ENCODE measurements around the gene COL6A5.

DNA sequence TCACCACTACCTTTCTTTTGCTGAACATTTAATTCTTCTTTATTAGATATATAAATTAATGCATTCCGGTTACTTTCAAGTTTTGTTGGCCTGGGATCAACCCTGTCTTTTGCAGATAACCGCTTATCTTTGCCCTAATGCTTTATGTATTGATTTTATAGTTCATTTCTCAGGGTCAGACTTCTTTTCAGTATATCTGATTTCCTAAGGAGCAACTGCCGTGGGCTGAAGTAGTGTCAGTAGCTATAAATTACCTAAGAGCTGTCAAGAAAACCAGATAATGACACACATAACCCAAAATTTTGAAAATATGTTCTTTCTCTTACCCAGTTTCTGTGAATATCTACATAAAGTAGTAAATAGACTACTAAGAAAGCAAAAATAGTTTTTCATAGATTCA, 38.0 kb downstream of the COL6A5 start:
- TF ChIP-seq, protein P1, sequence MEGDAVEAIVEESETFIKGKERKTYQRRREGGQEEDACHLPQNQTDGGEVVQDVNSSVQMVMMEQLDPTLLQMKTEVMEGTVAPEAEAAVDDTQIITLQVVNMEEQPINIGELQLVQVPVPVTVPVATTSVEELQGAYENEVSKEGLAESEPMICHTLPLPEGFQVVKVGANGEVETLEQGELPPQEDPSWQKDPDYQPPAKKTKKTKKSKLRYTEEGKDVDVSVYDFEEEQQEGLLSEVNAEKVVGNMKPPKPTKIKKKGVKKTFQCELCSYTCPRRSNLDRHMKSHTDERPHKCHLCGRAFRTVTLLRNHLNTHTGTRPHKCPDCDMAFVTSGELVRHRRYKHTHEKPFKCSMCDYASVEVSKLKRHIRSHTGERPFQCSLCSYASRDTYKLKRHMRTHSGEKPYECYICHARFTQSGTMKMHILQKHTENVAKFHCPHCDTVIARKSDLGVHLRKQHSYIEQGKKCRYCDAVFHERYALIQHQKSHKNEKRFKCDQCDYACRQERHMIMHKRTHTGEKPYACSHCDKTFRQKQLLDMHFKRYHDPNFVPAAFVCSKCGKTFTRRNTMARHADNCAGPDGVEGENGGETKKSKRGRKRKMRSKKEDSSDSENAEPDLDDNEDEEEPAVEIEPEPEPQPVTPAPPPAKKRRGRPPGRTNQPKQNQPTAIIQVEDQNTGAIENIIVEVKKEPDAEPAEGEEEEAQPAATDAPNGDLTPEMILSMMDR (IDR thresholded peaks at IDR 0.05): no peak
- no peak for TF ChIP-seq POLR2A (IDR thresholded peaks at IDR 0.05)
- TF ChIP-seq EP300 (IDR thresholded peaks at IDR 0.05): no peak
- no peak for TF ChIP-seq POLR2AphosphoS5 (IDR thresholded peaks at IDR 0.05)

Data from gastroesophageal sphincter (tissue), 3 donors.